Measurements from ENCODE around the gene OPN5. TPM values are rescaled to one million over a fixed set of nuclear protein-coding genes. Genes with fewer than 3 reads are reported as not detected.

The OPN5 gene
- total RNA-seq, result not detected

- intact Hi-C loops (cut with DNase I; ENCODE audit: low total_unique reads), result loop anchor here (5.0 kb wide), 1 partner anchor 364 kb away; no protein-coding TSS in a partner anchor
- H3K9me3 ChIP-seq, result no peaks in the 10 kb centered on the region
- no peak within 1 kb of the TSS for H3K4me3 ChIP-seq
- TF ChIP-seq CTCF (IDR thresholded peaks at IDR 0.05), result no peak
- TF ChIP-seq POLR2A (IDR thresholded peaks at IDR 0.05), result no peak
- TF ChIP-seq POLR2AphosphoS5 (IDR thresholded peaks at IDR 0.05), result no peak
- no peak for TF ChIP-seq EP300 (IDR thresholded peaks at IDR 0.05; ENCODE audit: low read depth)
- H3K4me1 ChIP-seq, result peaks cover 0 to 7% (median 1%) of the 10 kb centered on the region in 4 donors
- H3K36me3 ChIP-seq, result no peaks in the 10 kb centered on the region
- in situ Hi-C loops (cut with MboI; ENCODE audit: low pct_ligation_motif_present in 1 of 4, low pct_unique_long_range_greater_than_20kb in 1 of 4, low sequenced_read_pairs in 3 of 4), result loop anchor here (5.0 to 25.0 kb wide), 4 partner anchors 149 to 1631 kb away; no protein-coding TSS in a partner anchor
- no peak for DNase-seq
- no peak within 1 kb of the TSS for H3K27ac ChIP-seq
- 85% methylated on average over 7 to 8 of the region's 8 CpGs for WGBS, 2 donors (ENCODE audit: low coverage in 1 of 2)
- peaks cover 6% of the 10 kb centered on the region for H3K27me3 ChIP-seq
Observed at GRCh38 chr6:47781732-47782131, at the start of gene OPN5. Gene OPN5, plus strand, starts transcription at chr6:47782032. Its CDS starts 35 bp downstream, at chr6:47782067.

- Histone ChIP-seq H3K4me3 (no peak overlapping the region), H3K36me3 (no peaks in the 10 kb centered on the region), H3K27ac (no peak overlapping the region), H3K27me3 (no peaks in the 10 kb centered on the region), H3K9me3 (no peaks in the 10 kb centered on the region), H3K4me1 (peaks cover 0 to 18% (median 2%) of the 10 kb centered on the region in 4 donors)
- in situ Hi-C loops (cut with MboI; ENCODE audit: low pct_ligation_motif_present in 1 of 4, low pct_unique_long_range_greater_than_20kb in 1 of 4, low sequenced_read_pairs in 3 of 4) (no loop called here), intact Hi-C loops (cut with DNase I; ENCODE audit: low total_unique reads) (no loop called here)
- DNase-seq, result no peak
- TF ChIP-seq POLR2AphosphoS5 (IDR thresholded peaks at IDR 0.05), result no peak
- peak; percentile 34 to 55 (median 38) for TF ChIP-seq CTCF (IDR thresholded peaks at IDR 0.05)
- WGBS, 2 donors (ENCODE audit: low coverage in 1 of 2), result 21 to 31% methylated on average over 2 of the region's 2 CpGs
Observed at GRCh38 chr6:47733879-47734558, 47.8 kb upstream of the OPN5 start.

- Histone ChIP-seq H3K27ac (no peak overlapping the region), H3K4me1 (peaks cover 0 to 17% (median 2%) of the 10 kb centered on the region in 4 donors), H3K9me3 (no peaks in the 10 kb centered on the region), H3K36me3 (no peaks in the 10 kb centered on the region), H3K4me3 (no peak overlapping the region), H3K27me3 (no peaks in the 10 kb centered on the region)
- intact Hi-C loops (cut with DNase I; ENCODE audit: low total_unique reads) (no loop called here), in situ Hi-C loops (cut with MboI; ENCODE audit: low pct_ligation_motif_present in 1 of 4, low pct_unique_long_range_greater_than_20kb in 1 of 4, low sequenced_read_pairs in 3 of 4) (no loop called here)
- TF ChIP-seq POLR2AphosphoS5 (IDR thresholded peaks at IDR 0.05) (no peak), POLR2A (IDR thresholded peaks at IDR 0.05) (no peak), CTCF (IDR thresholded peaks at IDR 0.05) (no peak), EP300 (IDR thresholded peaks at IDR 0.05; ENCODE audit: low read depth) (no peak)
- 73 to 79% methylated on average over 2 to 4 of the region's 4 CpGs for WGBS, 2 donors (ENCODE audit: low coverage in 1 of 2)
- no peak for DNase-seq
Observed at GRCh38 chr6:47734831-47735481, 46.9 kb upstream of the OPN5 start.

GRCh38 chr6:47736083-47736700 is 45.6 kb upstream of the OPN5 start:
- H3K9me3 ChIP-seq, result no peaks in the 10 kb centered on the region
- WGBS, 2 donors (ENCODE audit: low coverage in 1 of 2), result 35 to 45% methylated on average over 7 of the region's 7 CpGs
- H3K27ac ChIP-seq, result peak overlapping the region in 1 of 4 donors; percentile 14
- no peak for TF ChIP-seq CTCF (IDR thresholded peaks at IDR 0.05)
- no peak for TF ChIP-seq EP300 (IDR thresholded peaks at IDR 0.05; ENCODE audit: low read depth)
- no peak for TF ChIP-seq POLR2AphosphoS5 (IDR thresholded peaks at IDR 0.05)
- TF ChIP-seq POLR2A (IDR thresholded peaks at IDR 0.05), result no peak
- peaks cover 0 to 23% (median 3%) of the 10 kb centered on the region in 4 donors for H3K4me1 ChIP-seq
- peak; percentile 27 for DNase-seq
- intact Hi-C loops (cut with DNase I; ENCODE audit: low total_unique reads) (no loop called here), in situ Hi-C loops (cut with MboI; ENCODE audit: low pct_ligation_motif_present in 1 of 4, low pct_unique_long_range_greater_than_20kb in 1 of 4, low sequenced_read_pairs in 3 of 4) (no loop called here)
- H3K27me3 ChIP-seq, result no peaks in the 10 kb centered on the region
- no peak overlapping the region for H3K4me3 ChIP-seq
- H3K36me3 ChIP-seq, result no peaks in the 10 kb centered on the region

Measured in transverse colon (tissue), 4 donors.